ENCODE results near the gene HTRA2. TPM values are rescaled to one million over a fixed set of nuclear protein-coding genes. Genes with fewer than 3 reads are reported as not detected.

HTRA2 gene
- total and polyA plus RNA-seq, 8 donors = 8.5 to 24.3 (median 11.3) TPM

DNA sequence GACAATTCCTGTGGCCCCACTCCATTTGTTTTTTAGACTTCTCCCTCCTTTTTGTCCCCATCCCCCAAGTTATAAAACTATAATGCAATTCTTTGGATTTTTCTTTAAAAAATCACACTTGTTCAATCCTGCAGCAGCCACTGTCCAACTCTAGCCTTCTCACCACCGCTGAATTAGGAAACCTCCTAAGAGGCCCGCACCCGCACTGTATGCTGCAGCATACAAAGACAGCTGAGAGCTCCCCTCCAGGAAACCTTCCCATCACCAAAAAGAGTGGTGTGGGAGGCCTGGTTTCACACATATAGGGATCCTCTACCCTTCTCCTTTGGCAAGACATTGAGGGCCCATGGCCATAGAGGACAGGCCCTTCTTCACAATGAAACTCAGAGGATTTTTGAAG is 25.1 kb upstream of the HTRA2 start:
- no peak for DNase-seq
- intact Hi-C loops (cut with DNase I) = no loop called here

DNA sequence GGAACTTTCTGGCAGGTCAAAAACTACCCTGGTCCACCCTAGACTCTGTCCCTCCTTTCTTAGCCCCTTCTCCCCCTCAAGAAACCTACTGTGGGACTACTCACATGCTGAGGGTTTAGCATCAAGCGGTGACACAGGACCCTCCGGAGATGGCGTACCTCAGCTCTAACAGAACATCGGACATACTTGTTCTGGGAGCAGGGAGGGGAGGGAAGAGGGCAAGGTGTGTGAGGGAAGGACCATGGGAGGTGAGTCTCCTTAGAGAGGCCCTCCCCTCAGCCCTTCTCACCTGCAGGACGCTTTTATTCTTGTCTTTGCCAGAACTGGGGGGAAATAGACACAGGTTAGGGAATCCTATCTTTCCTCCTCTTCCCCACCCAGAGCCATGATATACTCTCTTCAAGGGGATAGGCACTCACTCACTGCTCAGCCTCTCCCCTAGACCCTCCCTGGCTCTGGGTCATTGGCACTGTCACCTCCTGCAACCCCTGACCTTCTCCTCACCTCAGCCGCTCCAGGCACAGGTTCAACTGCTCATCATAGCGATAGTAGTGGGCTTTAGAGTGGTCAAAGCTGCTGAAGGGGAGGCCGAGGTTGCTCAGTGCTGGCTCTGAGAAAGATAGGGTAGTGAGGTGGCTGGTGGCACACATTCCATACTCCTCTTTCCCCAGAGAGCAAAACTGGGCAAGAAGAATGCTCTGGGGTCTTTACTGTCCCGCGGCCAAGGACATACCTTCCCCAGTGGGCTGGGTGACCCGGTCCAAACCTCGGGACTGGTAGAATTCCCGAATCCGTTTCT is 24.1 kb upstream of the HTRA2 start:
- TF ChIP-seq, protein P1, sequence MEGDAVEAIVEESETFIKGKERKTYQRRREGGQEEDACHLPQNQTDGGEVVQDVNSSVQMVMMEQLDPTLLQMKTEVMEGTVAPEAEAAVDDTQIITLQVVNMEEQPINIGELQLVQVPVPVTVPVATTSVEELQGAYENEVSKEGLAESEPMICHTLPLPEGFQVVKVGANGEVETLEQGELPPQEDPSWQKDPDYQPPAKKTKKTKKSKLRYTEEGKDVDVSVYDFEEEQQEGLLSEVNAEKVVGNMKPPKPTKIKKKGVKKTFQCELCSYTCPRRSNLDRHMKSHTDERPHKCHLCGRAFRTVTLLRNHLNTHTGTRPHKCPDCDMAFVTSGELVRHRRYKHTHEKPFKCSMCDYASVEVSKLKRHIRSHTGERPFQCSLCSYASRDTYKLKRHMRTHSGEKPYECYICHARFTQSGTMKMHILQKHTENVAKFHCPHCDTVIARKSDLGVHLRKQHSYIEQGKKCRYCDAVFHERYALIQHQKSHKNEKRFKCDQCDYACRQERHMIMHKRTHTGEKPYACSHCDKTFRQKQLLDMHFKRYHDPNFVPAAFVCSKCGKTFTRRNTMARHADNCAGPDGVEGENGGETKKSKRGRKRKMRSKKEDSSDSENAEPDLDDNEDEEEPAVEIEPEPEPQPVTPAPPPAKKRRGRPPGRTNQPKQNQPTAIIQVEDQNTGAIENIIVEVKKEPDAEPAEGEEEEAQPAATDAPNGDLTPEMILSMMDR (IDR thresholded peaks at IDR 0.05) = no peak
- ATAC-seq (no peak), DNase-seq (no peak), FAIRE-seq (no peak)
- Histone ChIP-seq H3K36me3 (no peaks in the 10 kb centered on the region), H3K9me3 (no peaks in the 10 kb centered on the region), H3K27ac (no peak overlapping the region), H3K4me3 (peak overlapping the region in 2 of 4 donors; percentile 65 to 89), H3K27me3 (no peaks in the 10 kb centered on the region), H3K4me1 (peaks cover 6 to 29% (median 11%) of the 10 kb centered on the region in 3 donors)
- intact Hi-C loops (cut with DNase I) = no loop called here
- 87 to 93% methylated on average over 14 of the region's 14 CpGs for WGBS, 2 donors

More for the DNA sequence above, 25.1 kb upstream of the HTRA2 start:
- Histone ChIP-seq H3K27ac (no peak overlapping the region), H3K4me1 (peaks cover 6 to 29% (median 11%) of the 10 kb centered on the region in 3 donors), H3K36me3 (no peaks in the 10 kb centered on the region), H3K9me3 (no peaks in the 10 kb centered on the region), H3K4me3 (no peak overlapping the region), H3K27me3 (peaks cover 0 to under 1% (median 0%) of the 10 kb centered on the region in 4 donors)
- ATAC-seq (no peak), FAIRE-seq (no peak)
- TF ChIP-seq, protein P1 (IDR thresholded peaks at IDR 0.05) = no peak
- WGBS, 2 donors = 92 to 96% methylated on average over 3 of the region's 3 CpGs

GRCh38 chr2:74507145-74507925 is 22.4 kb upstream of the HTRA2 start, which contains the start of gene PCGF1:
Gene PCGF1, minus strand, starts transcription at chr2:74507695. Its CDS starts 27 bp downstream, at chr2:74507668.
- DNase-seq (peak; percentile 98 to 100 (median 99)), ATAC-seq (peak; percentile 93 to 97 (median 94)), FAIRE-seq (no peak)
- TF ChIP-seq, protein P1 (IDR thresholded peaks at IDR 0.05) = no peak
- Histone ChIP-seq H3K36me3 (no peaks in the 10 kb centered on the region), H3K27ac (peak within 1 kb of the TSS; percentile 91 to 98 (median 94)), H3K27me3 (peaks cover 0 to 7% (median 0%) of the 10 kb centered on the region in 4 donors), H3K9me3 (no peaks in the 10 kb centered on the region), H3K4me1 (peaks cover 6 to 29% (median 11%) of the 10 kb centered on the region in 3 donors), H3K4me3 (peak within 1 kb of the TSS; percentile 64 to 89 (median 69))
- WGBS, 2 donors = 0 to 1% methylated on average over 55 to 56 of the region's 56 CpGs
- intact Hi-C loops (cut with DNase I) = no loop called here

GRCh38 chr2:74507926-74508520 is 21.7 kb upstream of the HTRA2 start:
- no peaks in the 10 kb centered on the region for H3K9me3 ChIP-seq
- WGBS, 2 donors = 7 to 12% methylated on average over 38 of the region's 38 CpGs
- no peaks in the 10 kb centered on the region for H3K36me3 ChIP-seq
- FAIRE-seq (no peak), DNase-seq (peak in 3 of 6 donors; percentile 43 to 67 (median 63)), ATAC-seq (peak; percentile 16 to 43 (median 27))
- intact Hi-C loops (cut with DNase I) = no loop called here
- TF ChIP-seq, protein P1 (IDR thresholded peaks at IDR 0.05) = no peak
- H3K4me3 ChIP-seq = peak overlapping the region; percentile 64 to 89 (median 69)
- H3K27me3 ChIP-seq = peaks cover 0 to 11% (median under 1%) of the 10 kb centered on the region in 4 donors
- peaks cover 6 to 29% (median 11%) of the 10 kb centered on the region in 3 donors for H3K4me1 ChIP-seq
- H3K27ac ChIP-seq = peak overlapping the region; percentile 91 to 98 (median 94)

All from pancreas (tissue), 10 donors.